Hepatocyte (in vitro differentiated cells): ENCODE results near the gene CCR2.

Experiments used
- CTCF ChIP-seq: fragments of 200-600 bp; sonication (generic); IDR thresholded peaks from 2 replicates; pipeline ENCODE4 v1.5.1; 2016; ENCODE audit warnings: antibody characterized with exemption, mild to moderate bottlenecking; ENCODE audit not compliant: poor library complexity
- EZH2 ChIP-seq: fragments of 200-600 bp; sonication (generic); IDR thresholded peaks from 2 replicates; pipeline ENCODE4 v1.6.1; 2016; ENCODE audit warnings: antibody characterized with exemption, mild to moderate bottlenecking, borderline replicate concordance

- TF ChIP-seq CTCF (no peak), EZH2 (no peak)
Observed at GRCh38 chr3:46399098-46399497, 45.2 kb downstream of the CCR2 start.
